Astrocyte (in vitro differentiated cells and primary cell): ENCODE measurements around the gene IL20.

Experiments
- EZH2 ChIP-seq: IDR thresholded peaks from 2 replicates; pipeline ENCODE4 v1.6.1; 2012; ENCODE audit warnings: mild to moderate bottlenecking, low read length, inconsistent platforms; ENCODE audit not compliant: insufficient read depth
- TF ChIP-seq, protein P1 (sequence below): IDR thresholded peaks from 2 replicates; pipeline ENCODE4 v1.5.1; 2011; ENCODE audit warnings: low read depth, mild to moderate bottlenecking, inconsistent platforms, low read length, moderate library complexity; ENCODE audit not compliant: insufficient read depth

DNA sequence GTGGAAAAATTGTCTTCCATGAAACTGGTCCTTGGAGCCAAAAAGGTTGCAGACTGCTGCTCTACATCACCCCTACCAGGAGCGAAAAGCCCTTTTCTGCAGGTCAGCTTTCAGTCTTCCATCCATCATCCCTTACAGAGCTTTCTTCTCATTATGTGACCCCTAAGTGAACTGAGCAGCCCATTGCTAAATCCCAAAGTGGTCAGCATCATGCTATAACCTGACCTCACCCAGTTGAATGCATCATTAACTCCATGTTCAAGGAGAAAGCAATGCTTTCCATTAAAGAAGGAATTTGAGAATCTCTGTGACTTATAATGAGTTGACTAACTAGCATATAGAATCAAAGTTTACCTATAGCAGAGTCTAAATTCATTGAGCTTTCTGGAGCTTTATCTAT lies 21.4 kb downstream of the IL20 start:
- TF ChIP-seq, protein P1, sequence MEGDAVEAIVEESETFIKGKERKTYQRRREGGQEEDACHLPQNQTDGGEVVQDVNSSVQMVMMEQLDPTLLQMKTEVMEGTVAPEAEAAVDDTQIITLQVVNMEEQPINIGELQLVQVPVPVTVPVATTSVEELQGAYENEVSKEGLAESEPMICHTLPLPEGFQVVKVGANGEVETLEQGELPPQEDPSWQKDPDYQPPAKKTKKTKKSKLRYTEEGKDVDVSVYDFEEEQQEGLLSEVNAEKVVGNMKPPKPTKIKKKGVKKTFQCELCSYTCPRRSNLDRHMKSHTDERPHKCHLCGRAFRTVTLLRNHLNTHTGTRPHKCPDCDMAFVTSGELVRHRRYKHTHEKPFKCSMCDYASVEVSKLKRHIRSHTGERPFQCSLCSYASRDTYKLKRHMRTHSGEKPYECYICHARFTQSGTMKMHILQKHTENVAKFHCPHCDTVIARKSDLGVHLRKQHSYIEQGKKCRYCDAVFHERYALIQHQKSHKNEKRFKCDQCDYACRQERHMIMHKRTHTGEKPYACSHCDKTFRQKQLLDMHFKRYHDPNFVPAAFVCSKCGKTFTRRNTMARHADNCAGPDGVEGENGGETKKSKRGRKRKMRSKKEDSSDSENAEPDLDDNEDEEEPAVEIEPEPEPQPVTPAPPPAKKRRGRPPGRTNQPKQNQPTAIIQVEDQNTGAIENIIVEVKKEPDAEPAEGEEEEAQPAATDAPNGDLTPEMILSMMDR: no peak
- TF ChIP-seq EZH2: no peak
